GM10847 (cell line): Measurements from ENCODE around the gene LIMS2.

Experiments used
- POLR2A ChIP-seq: IDR thresholded peaks from 2 replicates; pipeline ENCODE4 v1.6.1; 2011; ENCODE audit not compliant: insufficient read length; ENCODE audit errors: extremely low read depth

Gene LIMS2

GRCh38 chr2:127650041-127650784, 25.1 kb downstream of the LIMS2 start:
- no peak for TF ChIP-seq POLR2A

- TF ChIP-seq POLR2A, result no peak
These were observed 25.7 kb downstream of the LIMS2 start for GRCh38 chr2:127649684-127650040.

DNA sequence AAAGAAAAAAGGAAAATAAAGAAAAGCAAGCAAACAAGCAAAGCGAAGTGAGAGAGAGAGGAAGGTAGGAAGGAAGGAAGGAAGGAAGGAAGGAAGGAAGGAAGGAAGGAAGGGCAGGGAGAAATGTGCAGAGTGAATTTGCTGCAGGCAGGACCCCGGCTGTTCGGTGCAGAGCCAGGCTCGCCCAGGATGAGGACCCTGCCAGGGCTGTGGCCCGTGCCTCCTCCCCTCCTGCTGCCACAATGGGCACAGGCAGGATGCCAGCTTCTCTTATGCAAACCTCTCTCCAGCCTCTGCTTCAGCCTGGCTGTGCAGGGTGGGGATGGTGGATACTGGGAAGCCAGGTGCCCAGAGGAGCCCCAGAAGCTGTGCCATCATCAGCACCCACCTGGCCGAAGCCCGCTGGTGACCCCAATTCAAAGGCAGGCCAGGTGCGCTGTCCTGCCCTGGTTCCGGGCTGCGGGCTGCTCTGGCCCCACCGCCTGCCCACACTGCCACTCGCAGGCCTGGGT, 26.2 kb downstream of the LIMS2 start:
- TF ChIP-seq POLR2A, result no peak

GRCh38 chr2:127648321-127648720, 27.0 kb downstream of the LIMS2 start:
- TF ChIP-seq POLR2A, result no peak

DNA sequence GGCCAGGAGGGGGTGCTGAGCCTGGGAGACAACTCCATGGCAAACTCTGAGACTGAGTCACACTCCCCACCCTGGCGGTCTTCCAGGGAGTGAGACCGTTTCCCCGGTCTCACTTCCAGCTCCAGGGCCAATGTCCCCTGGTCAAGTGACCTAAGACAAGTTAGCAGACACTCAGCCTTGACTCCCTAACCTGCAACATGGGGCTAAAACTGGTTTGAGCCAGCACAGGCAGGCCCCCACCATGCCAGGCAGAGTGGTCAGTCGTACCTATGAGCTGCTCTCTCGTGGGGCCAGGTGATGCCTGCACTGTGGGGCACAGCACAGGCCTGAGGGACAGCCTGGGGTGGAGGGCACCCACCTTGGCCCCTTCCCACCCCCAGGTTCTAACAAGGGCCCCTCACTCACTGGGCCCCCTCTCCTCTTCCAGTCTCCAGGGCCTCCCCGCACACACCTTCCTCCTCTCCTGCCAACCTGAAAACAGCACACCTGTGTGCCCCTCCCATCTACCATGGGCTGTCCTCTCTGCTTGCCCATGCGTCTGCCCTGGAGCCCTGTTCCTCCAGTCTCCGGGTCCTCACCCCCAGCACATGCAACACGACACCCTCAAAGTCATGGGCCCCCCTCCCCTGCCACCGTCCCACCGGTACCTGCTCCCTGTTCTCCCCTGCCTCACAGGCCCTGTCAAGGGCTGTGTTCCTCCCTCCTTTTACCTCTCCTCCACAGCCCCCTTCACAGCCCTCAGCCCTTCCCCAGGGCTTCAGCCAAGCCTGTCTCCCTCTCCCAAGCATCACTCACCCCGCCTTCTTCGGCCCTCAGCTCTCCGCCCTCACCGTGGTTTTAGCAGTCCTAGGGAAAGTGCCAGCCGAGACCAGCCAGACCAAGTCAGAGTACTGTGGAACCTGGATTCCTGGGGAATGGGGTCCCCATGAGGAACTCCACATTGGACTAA, 27.8 kb downstream of the LIMS2 start:
- TF ChIP-seq POLR2A, result no peak

DNA sequence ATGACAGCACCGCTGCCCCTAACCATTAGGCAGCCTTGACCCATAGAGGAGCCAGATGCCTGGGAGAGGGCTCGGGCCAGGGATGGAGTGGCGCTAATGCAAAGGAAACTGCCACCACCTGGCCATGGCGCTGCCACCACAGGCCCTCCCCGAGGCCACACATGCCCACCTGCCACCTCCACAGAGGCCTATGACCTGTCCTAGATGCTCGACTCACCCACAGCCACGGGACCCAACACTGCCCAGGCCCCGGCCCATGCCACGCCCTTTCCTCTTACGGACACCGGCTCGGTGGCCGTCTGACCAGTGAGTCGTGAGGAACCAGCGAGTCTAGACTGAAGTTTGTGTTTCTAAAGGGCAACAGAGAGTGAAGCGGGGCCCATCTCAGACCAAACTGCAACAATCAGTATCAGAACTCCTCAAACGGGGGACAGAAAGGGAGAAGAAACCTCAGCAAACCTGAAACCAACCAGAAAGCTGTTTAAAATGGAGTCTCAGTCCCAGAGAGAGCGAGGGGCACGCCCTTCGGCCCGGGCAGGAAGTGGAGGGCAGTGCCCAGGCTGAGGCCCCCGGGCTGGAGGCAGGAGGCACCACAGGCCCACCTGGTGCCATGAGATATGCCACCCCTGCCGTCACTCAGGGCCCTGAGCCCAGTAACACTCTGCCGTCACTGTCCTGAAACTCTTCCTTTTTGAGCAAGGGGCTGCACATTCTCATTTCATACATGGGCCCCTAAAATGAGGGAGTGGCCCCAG, 28.7 kb downstream of the LIMS2 start:
- no peak for TF ChIP-seq POLR2A

DNA sequence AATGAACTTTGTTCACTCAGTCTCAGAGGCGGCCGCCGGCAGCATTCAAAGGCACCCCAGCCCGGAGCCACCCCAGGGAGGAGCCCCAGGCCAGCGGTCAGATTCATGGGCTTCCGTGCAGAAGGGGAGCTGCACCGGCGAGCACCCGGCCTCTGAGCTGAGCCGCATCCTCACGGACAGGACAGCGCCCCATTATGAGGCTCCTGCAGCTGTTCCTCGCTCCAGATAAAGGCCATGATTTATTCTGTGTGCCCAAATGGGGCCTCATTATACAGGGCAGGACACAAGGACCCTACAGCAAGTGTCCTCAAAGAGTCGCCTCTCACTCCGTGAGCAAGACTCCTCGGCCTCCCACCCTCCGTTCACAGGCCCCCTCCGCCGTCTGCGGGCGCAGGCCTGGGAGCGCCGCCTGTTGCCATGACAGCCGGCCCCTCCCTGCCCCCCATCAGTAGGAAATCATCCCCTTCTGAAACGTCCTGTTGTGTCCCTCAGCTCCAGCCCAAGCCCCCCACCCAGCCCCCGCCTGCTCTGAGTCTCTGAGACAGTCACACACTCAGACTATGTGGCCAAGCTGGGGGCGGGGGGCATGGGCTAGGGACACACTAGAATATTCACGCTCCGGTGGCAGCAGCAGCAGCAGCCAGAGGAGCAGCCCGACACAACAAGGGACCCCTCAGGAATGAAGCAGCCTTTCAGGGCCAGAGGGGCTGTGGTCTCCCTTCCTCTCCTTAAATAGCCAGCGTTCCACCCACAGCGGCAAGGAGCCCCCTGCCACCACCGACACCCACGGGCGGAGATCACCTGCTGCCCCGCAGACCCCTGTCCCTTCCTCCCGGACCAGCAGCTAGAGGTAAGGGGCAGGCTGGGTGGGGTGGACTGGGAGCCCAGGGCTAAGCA, 29.7 kb downstream of the LIMS2 start, which contains the start of gene GPR17:
GPR17 (plus strand) TSS at position 759 of the 897 bp plus-strand sequence. CDS start 4,583 bp downstream, outside the sequence.
- no peak for TF ChIP-seq POLR2A

GRCh38 chr2:127645026-127645394, 30.3 kb downstream of the LIMS2 start:
- TF ChIP-seq POLR2A, result no peak

DNA sequence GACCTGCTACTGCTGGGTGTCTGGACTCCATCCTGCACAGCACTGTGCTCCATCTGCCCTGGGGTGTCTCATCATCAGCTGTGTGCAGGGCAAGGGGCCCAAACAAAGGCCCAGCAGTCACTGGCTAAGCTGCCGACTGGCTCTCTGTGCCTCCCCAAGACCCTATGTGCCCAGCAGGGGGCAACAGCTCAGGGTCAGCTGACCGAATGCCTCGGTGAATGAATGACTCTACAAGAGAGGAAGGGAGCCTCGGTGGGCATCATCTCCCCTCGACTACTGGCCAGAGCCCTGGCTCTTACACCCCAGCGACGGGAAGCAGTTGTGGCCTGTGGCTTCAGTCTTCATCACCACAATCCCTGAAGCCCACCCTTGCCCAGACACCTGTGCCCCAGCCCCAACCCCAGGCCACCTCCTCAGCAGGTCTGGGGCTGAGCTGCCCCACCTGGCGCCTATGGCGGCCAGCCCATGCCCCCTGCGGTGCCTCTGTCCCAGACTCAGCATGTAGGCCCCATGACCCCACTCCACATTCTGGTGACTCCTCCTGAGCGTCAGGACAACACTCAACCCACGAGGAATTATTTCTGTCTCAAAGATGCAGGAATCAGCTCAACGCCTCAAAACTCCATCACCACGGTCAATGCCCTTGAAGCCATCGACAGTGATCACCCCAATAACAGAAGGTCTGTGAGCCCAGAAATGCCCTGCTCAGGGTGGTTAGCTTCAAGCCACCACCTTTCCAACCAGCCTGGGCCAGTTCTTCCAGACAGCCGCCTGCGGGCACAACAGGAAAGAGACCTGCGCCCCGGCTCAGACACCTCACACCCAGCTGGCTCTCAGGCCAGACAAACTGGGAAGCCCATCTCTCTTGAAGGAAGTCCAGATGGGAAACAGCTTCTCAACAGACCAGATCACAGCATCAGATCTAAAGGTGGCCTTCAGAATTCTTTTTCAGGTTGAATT, 31.0 kb downstream of the LIMS2 start:
- TF ChIP-seq POLR2A, result no peak

DNA sequence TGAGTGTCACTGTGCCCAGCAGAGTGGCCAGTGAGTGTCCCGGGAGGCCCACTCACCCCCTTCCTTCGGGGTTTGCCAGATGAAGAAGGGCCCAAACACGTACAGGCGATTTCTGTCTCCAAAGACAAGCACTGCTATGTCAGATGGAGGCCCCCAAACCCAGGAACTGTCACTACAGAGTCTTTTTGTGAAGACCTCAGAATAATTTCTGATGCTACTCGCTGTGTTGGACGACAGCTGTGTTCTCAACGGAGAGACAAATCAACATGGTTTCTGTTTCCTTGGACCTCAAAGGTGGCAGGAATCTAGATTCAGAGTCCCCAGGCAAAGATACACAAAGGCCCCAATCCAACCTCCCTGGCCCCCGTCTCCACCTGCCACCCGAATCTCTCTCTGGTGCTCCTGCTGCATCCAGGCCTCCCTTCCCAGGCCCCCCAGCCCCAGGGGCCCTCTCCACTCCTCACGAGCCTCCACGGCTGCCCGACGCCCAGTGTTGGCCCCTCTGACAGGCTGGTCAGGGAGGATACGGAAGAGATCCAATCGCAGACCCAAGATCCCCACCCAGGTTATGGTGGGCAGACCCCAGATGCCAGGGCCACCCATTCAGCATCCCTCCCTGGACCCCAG, 31.8 kb downstream of the LIMS2 start:
- no peak for TF ChIP-seq POLR2A

GRCh38 chr2:127642706-127643438, 32.5 kb downstream of the LIMS2 start:
- TF ChIP-seq POLR2A, result no peak
